HG03095 (cell line): Measurements from ENCODE around the gene LMTK2.
"Not testable (repeated sequence)": the region's sequence is repeated elsewhere in the genome, so short reads cannot be mapped to it uniquely, and the experiment has no call there.

ENCODE experiments used
- ATAC-seq: cut with Tn5 transposase; IDR thresholded peaks from one replicate; pipeline ENCODE4 v1.9.1; 2021; ENCODE audit warnings: moderate library complexity; ENCODE audit not compliant: unreplicated experiment

The LMTK2 gene

DNA sequence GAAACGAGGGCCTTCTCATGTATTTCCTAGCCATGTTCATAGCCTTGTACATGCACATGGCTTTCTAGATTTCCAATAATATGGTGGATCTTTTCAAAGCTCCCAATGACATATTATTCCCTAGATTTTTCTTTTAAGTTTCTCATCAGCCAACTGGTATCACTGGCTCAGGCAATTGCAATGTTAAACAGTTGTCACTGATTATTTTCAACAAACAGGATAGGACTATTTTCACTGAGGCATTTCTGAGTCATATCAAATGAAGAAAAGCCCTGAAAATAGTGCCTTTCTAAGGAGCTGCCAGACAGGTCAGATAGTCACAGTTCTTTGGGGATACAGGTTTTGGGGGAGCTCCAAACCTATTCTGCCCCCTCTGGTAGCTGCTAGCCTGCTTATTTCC, 4.5 kb upstream of the LMTK2 start:
- ATAC-seq = no peak

DNA sequence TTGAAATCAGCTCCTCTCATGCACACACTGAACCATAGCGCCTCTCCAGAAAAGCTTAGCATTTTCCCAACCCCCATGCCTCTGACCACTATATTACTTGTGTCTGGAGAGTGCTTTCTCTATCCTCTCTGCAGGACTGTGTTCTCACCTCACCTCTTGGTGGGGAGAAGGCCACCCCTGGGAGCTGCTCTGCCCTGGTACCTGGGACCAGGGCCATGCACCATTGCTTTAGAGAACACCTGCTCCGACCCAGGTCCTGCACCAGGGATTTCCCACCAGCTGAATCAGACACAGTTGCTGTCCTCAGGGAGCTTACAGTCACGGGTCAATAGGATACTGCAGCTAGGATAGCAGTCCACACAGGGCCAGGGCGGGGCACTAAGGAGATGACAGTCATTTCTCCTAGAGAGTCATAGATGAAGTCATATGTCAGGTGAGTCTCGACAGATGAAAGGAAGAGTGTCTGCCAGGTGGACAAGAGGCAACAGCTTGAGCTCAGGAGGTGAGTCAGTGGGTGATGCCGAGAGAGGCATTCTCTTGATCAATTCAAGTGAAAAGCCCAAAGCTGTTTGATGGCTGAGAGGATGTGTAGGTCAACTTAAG, 619 bp upstream of the LMTK2 start:
- ATAC-seq = no peak

DNA sequence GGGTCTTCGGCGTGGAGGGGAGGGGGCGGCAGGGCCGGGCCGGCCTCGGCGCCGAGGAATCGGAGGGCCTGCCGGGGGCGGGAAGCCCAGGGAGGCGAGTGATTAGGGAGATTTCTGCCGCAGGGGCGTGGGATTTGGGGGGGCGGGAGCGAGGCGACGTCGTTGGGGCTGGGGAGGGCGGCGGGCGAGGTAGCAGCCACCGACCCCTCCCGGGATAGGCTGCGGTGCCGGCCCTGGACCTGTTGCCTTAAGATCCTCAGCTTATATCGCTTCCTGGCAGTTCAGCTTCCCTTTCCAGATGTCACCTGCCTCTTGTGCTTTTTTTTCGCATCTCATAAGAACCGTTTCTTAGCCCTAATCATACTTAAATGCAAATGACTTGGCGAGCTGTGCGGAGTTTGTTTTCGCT, 655 bp downstream of the LMTK2 start:
- no peak for ATAC-seq

DNA sequence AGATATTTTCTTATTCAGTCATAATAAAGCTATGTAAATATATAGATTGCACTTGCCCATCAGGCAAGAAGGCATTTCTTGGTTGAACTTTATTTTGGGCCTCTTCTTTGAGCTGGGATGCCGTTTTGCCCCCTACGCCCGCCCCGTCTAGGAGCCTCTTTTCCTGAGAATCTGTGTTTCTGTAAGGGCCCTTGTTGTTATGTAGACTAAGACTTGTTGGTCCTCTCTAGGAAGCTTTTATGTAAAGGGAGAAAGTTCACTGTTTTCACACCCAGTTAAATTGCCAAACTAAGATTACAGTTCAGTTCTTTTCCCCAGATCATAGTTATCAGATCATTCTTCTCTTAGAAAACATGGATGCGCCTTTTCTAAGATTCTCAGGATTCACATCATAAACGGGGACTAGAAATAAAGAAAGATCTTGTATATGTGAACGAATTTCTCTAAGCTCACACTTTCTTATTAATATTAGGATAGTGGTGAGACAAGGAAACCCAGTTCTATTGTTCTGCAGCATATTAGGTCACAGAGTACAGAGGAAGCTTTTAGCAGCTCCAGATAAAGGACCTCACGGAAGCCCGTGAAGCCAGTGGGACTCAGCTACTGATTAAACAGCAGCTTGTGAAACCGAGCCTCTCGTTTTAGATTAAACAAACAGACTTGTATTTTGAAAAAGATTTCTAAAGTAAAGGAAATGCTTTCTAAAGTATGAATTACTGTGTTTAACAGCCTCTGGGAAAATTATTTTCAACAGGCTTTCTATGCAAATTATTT, 3.8 kb downstream of the LMTK2 start:
- ATAC-seq = no peak

DNA sequence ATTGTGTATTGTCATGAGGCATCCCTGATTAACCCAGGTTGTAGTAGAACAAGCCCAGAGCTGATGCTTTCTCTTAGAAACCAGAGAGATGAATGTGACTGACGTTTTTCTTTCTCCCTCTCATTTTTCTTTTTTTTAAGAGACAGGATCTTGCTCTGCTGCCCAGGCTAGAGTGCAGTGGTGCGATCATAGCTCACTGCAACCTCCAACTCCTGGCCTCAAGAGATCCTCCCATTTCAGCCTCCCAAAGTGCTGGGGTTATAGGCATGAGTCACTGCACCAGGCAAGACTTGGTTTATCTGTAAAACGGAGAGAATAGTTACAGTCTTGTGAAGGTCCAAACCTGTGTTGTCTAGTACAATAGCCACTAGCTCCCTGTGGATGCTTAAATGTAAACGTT, 5.4 kb downstream of the LMTK2 start:
- ATAC-seq = no peak

DNA sequence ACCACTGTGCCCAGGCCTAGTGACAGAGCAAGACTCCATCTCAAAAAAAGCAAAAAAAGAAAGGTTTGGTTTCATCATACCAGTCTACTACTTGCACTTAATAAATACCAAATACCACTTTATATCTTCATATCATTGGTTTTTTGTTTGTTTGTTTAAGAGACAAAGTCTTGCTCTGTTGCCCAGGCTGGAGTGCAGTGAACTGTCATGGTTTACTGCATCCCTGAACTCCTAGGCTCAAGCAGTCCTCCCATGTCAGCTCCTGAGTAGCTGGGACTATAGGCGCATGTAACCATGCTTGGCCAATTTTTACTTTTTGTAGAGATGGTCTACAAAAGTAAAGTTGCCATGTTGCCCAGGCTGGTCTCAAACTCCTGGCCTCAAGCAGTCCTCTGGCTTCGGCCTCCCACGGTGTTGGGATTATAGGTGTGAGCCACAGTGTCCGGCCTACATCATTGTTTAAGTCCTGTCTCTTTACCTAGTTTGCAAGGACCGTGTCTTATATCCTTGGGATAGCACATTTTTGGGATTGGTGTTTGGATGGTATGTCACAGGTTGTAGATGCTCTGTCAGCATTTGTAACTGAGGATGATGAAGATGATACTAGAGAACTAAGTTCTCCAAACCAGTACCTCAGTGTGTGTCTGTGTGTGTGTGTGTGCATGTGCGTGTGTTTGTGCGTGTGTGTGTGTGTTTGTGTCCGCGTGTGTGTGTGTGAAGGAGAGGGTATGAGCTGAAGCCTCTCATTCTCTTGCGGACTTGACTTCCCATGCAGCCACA, 9.3 kb downstream of the LMTK2 start:
- no peak for ATAC-seq

DNA sequence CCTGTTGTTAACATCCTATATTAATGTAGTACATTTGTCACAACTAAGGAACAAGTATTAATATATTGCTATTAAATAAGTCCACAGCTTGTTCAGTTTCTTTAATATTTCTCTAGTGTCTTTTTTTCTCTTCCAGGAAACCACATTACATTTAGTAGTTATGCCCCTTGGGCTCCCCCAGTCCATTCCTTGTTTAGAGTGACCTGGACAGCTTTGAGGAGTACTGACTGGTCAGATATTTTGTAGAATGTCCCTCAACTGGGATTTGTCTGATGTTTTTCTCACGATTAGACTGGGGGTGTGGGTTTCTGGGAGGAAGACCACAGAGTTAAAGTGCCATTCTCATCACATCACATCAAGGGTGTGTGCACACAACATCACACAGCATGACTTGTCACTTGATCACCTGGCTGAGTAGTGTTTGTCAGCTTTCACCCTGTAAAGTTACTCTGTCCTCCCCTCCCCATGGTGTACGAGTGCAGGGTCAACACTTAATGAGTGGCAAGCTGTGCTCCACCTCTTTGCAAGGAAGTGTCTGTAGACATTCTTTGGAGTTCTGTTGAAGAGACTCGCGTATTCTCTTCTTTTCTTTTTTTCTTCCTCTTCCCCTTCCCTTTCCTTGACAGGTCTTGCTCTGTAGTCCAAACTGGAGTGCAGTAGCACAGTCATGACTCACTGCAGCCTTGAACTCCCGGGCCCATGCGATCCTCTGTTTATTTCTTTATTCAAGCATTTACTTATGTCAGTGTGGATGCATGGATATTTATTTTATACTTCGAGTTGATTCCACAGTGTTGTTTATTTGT, 10.2 kb downstream of the LMTK2 start:
- no peak for ATAC-seq

DNA sequence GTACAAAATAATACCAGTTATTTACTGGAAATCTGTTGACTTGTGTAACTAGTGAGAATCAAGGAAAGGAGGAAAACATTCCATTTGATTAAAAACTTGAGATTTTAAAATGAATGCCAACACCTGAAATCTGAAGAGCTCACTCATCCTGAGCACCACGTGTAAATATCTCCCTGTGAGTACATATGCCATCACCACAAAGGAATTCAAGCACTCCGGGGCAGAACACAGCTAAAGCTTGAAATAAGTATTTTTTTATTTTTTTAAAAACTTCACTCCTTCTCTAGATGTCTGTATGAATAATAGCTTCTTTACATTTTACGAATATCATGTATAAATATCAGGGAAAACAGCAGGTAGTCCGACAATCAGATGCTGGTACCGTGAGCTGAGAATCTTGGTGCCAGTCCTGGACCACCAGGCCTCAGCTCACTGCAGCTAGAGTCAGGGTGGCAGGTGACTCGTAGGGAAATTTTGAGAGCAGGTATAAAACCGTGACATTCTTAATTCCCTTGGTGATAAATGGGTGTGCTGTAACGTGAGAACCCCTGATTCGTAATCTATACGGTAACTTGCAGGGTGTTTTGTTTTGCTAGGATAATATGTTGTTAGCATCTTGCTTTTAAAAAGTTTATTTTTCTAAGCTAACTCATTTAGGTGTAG, 12.7 kb downstream of the LMTK2 start:
- ATAC-seq = no peak

DNA sequence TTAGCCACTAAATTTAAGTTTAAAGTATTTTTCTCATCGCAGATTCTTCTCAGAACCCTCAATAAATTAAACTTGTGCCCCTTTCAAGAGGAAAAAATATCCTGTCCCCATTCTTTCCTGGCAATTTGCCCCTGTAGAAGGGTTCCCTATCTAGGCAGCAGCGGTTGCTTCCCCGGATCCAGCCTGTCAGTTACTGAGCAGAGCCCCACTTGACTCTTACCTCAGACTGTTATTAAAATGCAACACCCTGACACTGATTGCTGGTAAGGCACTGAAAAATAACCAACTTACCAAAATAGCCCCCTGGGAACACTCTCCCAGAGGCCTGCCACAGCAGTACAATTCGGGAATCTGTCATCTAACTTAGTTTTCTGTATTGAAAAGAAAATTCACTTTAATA, 13.9 kb downstream of the LMTK2 start:
- no peak for ATAC-seq

DNA sequence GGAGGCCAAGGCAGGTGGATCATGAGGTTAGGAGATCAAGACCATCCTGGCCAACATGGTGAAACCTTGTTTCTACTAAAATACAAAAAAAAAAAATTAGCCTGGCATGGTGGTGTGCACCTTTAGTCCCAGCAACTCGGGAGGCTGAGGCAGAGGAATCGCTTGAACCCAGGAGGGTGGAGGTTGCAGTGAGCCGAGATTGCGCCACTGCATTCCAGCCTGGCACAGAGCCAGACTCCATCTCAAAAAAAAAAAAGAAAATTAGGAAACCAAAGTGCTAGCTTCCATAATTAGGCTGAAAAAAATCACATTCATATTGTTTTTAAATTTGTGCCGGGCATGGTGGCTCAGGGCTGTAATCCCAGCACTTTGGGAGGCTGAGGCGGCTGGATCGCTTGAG, 14.7 kb downstream of the LMTK2 start:
- ATAC-seq = not testable (repeated sequence)

DNA sequence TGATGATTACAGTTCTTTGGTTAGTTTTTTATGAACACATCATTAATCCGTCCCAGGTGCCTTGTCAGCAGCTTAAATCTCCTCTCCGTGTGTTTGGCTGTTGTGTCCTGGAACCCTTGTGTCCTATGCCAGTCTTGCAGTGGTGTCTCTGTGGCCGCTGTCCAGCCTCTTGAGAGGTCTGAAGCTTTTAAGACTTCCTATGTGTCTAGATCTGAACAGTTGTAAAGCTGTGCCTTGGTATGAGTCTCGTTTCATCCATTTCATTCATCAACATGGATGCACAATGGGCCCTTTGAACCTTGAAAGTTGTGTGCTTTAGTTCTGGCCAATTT, 16.7 kb downstream of the LMTK2 start:
- ATAC-seq = no peak

DNA sequence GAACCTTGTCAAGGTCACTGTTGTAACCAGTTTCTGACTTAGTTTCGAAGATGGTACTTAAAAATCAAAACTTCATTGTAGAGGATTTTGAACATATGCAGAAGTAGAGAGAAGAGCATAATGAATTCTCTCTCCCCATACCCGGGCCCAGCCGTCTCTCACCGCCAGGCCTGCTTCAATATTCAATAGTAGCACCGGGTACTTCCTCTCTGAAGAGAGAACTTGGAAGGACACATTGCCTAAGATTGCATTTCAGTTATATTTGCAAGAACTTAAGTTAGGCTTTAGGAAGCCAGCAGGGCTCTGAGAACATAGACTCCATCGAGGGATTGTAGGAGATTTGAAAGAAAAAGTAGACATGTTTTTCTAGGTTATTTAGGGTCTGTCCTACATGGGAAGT, 19.1 kb downstream of the LMTK2 start:
- no peak for ATAC-seq

DNA sequence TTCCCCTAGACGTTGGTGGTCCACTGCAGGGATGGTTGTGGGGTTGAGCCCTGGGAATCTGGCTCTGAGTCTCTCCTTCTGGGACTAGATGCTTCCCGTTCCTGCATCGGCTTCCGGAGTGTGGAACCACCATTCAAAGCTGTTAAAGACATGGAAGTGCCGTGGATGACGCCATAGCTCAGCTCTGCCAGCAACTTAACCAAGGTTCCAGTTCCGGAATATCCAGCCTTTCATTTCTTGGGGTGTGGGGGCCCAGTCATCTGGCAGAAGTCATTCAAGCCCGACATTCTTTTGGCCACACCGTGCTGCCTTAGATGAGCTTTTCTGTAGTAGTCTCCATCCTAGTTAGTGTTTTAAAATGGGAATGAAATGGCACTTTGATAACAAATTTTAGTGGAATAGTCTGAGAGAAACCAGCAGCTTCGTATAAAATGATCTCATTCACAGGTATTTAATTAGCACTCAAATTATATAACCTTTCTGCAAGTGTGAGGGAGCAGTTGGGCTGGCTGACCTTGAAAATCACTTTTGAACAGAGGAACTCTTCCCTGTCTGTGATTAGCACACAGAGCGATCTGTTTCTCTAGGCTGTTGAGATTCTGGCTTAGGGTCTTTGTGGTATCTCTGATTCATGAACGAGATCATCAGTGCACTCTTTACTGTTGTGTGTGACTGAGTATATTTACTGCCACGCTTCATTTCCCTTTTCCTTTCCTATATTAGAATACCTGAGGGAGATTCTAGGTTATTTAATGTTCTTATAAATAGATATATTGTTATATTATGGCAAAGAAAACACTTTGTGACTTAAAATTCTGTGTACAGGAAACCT, 19.9 kb downstream of the LMTK2 start:
- ATAC-seq = no peak

DNA sequence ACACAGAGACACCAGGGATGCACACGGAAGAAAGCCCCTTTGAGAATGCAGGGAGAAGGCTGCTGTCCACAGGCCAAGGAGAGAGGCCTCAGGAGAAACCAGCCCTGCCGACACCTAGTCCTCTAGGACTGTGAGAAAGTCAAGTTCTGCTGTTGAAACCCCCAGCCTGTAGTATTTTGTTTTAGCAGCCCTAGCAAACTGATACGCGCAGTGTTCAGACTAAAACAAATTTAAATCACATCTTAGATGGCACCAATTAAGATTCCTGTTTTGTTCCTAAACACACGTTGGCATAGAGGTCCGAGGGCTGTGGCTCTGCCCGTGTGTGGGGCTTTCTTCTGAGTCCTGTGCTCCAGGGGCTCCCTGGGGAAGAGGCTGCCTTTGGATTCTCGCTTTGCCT, 21.7 kb downstream of the LMTK2 start:
- no peak for ATAC-seq

DNA sequence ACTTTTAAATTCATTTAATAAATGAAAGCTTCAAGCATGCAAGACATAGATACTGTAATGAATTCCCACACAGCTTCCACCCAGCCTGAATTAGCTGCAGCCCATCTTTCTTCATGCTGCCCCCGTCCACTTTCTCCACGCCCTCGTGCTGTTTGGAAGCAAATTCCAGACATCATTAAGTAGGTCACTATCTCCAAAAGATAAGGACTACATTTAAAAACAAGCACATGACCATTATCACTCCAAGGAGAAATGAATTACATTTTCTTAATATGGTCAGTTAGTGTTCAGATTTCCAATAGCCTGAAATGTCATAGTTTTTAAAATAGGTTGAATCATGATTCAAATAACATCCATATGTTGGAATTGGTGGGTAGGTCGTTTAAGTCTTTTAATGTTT, 24.3 kb downstream of the LMTK2 start:
- ATAC-seq = no peak

DNA sequence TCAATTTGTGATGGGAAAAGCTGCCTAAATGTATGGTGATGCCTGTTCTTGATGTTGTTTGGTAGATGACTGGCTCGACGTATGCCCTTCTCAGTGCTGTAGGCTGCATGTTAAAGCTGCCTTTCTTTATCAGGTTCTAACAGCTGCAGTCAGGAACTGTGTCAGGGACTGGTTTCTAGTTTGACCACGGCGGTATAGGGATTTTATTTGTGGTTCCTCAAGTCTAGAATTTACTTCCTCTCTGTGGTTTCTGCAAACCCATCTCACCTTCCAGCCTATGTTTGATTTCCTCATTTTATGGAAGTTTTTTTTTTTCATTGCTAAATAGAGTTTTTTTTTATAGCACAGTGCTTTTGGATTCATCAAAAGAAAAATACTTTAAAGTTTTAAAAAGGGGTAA, 26.5 kb downstream of the LMTK2 start:
- ATAC-seq = peak; percentile 85

DNA sequence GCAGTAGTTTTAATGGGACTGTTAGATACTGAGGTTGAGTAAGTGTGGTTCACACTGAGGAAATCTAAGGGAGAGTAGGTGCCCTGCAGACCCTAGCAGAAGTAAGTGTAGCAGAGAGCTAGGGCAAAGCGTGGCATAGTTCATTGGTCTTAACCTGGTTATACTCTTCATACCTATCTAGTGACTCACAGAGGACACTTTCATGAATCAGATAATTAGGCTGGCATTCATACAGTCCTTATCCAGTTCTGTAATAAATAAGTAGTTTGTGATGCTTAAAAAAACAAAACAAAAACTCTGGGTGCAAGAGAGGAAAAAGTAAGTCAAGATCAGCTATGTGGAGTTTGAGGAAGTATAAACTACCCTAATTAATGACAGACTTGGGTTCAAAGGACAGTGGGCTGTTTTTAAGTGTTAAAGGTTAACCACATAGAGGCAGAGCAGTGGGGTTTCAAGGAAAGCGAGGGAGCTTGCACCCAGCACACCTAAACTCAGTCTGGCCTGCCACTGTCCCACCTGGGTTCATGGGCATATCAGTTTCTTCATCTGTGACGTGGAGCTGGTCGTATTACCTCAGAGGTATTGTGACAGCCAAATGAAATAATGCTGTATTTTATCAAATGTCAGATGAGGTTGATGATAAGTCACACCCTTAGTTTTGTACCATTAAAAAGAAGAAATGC, 27.1 kb downstream of the LMTK2 start:
- peak; percentile 16 for ATAC-seq

DNA sequence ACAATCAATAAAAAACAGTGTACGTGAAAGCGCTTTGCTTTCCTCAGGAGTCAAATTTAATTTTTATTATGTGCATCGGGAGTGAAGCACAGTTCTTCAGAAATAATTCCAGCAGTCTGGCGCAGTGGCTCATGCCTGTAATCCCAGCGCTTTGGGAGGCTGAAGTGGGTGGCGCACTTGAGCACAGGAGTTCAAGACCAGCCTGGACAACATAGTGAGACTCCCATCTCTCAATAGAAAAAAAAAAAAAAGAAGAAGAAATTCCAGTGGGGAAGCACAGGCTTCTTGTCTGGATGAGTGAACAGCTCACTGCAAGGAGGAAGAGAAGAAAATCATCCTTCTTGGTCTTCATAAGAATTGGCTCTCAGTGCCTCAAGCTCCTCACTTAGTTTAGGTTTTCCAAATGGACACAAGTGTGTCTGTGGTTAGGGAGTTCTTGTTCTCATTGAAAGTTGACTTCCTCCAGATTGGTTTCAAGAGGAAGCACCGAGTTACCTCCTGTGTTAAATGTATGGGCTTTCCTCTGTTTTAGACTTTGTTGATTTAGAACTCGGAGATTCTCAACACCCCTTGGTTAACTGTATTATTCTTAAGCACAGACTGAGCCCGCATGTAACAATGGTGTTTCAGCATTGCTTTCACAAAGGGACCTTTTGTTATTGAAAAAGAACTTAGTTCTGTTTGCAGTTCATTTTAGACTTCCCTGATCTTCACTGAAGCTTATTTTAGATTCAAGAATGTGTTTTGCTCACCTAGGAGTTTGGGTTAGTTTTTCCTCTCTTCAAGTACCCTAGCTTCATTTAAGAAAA, 28.0 kb downstream of the LMTK2 start:
- no peak for ATAC-seq

DNA sequence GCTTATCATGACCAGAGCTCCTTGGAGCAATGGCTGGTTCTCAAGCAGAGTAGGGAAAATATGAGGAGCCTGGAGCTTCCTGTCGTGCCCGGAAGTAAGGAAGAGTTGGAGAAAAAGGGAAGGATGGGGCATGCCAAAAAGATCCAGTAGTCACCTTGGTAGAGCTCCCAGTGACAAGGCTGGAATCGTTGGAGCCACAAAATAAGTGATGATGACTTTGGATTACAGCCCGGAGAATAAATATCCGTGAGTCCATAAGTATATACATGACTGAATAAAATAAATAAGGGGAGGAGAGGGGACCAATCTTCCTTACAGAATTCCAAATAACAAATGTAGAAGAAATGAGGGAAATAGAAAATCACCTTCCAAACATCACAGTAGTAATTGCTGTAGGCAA, 29.3 kb downstream of the LMTK2 start:
- no peak for ATAC-seq
